H9 (cell line): ENCODE data around the gene KCNAB1. TPM values are rescaled to one million over a fixed set of nuclear protein-coding genes. Genes with fewer than 3 reads are reported as not detected.

Source experiments
- DNase-seq: peaks from one replicate; pipeline ENCODE4 v3.0.0-alpha.2; 2017
- H2AFZ ChIP-seq: one replicate; pipeline ENCODE4 v1.6.1; 2013; ENCODE audit warnings: mild to moderate bottlenecking, low read length, control low read depth, moderate library complexity
- H2AK5ac ChIP-seq: 2 replicates; pipeline ENCODE4 v1.6.1; 2013; ENCODE audit warnings: low read length, control low read depth, mixed read lengths; ENCODE audit not compliant: insufficient read length
- H2BK120ac ChIP-seq: one replicate; pipeline ENCODE4 v1.6.1; 2013; ENCODE audit warnings: low read depth, mild to moderate bottlenecking, low read length, control low read depth, inconsistent platforms; ENCODE audit not compliant: poor library complexity, severe bottlenecking
- H2BK12ac ChIP-seq: 2 replicates; pipeline ENCODE4 v1.6.1; 2013; ENCODE audit warnings: low read length, control low read depth, mixed read lengths, low read depth; ENCODE audit not compliant: insufficient read length
- H2BK15ac ChIP-seq: 2 replicates; pipeline ENCODE4 v1.6.1; 2013; ENCODE audit warnings: low read depth, low read length, control low read depth
- H2BK20ac ChIP-seq: one replicate; pipeline ENCODE4 v1.6.1; 2013; ENCODE audit warnings: low read depth, mild to moderate bottlenecking, low read length, control low read depth, inconsistent platforms; ENCODE audit not compliant: poor library complexity, severe bottlenecking
- H2BK5ac ChIP-seq: 2 replicates; pipeline ENCODE4 v1.6.1; 2013; ENCODE audit warnings: low read length, control low read depth, mixed read lengths; ENCODE audit not compliant: insufficient read length
- H3K14ac ChIP-seq: 2 replicates; pipeline ENCODE4 v1.6.1; 2013; ENCODE audit warnings: low read length, control low read depth; ENCODE audit not compliant: insufficient read depth
- H3K18ac ChIP-seq: 2 replicates; pipeline ENCODE4 v1.6.1; 2013; ENCODE audit warnings: low read depth, mild to moderate bottlenecking, mixed read lengths, low read length, control low read depth; ENCODE audit not compliant: insufficient read length
- H3K23ac ChIP-seq: 2 replicates; pipeline ENCODE4 v1.6.1; 2013; ENCODE audit warnings: low read length, control low read depth, mixed read lengths, low read depth; ENCODE audit not compliant: insufficient read length
- H3K23me2 ChIP-seq: 2 replicates; pipeline ENCODE4 v1.6.1; 2013; ENCODE audit warnings: low read depth, mild to moderate bottlenecking, mixed read lengths, low read length, control low read depth; ENCODE audit not compliant: insufficient read length, poor library complexity, severe bottlenecking
- H3K27ac ChIP-seq: 2 replicates; pipeline ENCODE4 v1.5.1; 2013; ENCODE audit warnings: low read length, control low read depth, mixed read lengths, low read depth; ENCODE audit not compliant: insufficient read length
- H3K27me3 ChIP-seq: 2 replicates; pipeline ENCODE4 v1.6.1; 2013; ENCODE audit warnings: low read length, control low read depth, inconsistent platforms; ENCODE audit not compliant: insufficient read depth
- H3K4ac ChIP-seq: 2 replicates; pipeline ENCODE4 v1.6.1; 2013; ENCODE audit warnings: low read depth, mild to moderate bottlenecking, control low read depth, inconsistent platforms, low read length, moderate library complexity
- H3K4me1 ChIP-seq: 2 replicates; pipeline ENCODE4 v1.6.1; 2013; ENCODE audit warnings: low read length, control low read depth, inconsistent platforms; ENCODE audit not compliant: insufficient read depth
- H3K4me2 ChIP-seq: 2 replicates; pipeline ENCODE4 v1.6.1; 2013; ENCODE audit warnings: low read length, control low read depth, mixed read lengths; ENCODE audit not compliant: insufficient read length, insufficient read depth
- H3K56ac ChIP-seq: 2 replicates; pipeline ENCODE4 v1.6.1; 2013; ENCODE audit warnings: low read depth, mild to moderate bottlenecking, mixed read lengths, low read length, control low read depth; ENCODE audit not compliant: insufficient read length
- H3K79me1 ChIP-seq: 2 replicates; pipeline ENCODE4 v1.6.1; 2013; ENCODE audit warnings: low read depth, mild to moderate bottlenecking, moderate library complexity, low read length, control low read depth, inconsistent platforms; ENCODE audit not compliant: insufficient read depth, poor library complexity, severe bottlenecking
- H3K79me2 ChIP-seq: 2 replicates; pipeline ENCODE4 v1.6.1; 2013; ENCODE audit warnings: low read length, control low read depth, inconsistent platforms; ENCODE audit not compliant: insufficient read depth
- H3K9ac ChIP-seq: 2 replicates; pipeline ENCODE4 v1.6.1; 2013; ENCODE audit warnings: low read length, control low read depth, mixed read lengths; ENCODE audit not compliant: insufficient read length; ENCODE audit errors: extremely low read depth
- H3K9me3 ChIP-seq: one replicate; pipeline ENCODE4 v1.6.1; 2013; ENCODE audit warnings: low read depth, low read length, inconsistent platforms; ENCODE audit not compliant: control insufficient read depth
- H3T11ph ChIP-seq: one replicate; pipeline ENCODE4 v1.6.1; 2013; ENCODE audit warnings: mild to moderate bottlenecking, low read length, control low read depth, inconsistent platforms
- H4K20me1 ChIP-seq: one replicate; pipeline ENCODE4 v1.6.1; 2013; ENCODE audit not compliant: control insufficient read depth, insufficient read length, insufficient read depth
- H4K5ac ChIP-seq: 2 replicates; pipeline ENCODE4 v1.6.1; 2013; ENCODE audit warnings: low read depth, mild to moderate bottlenecking, mixed read lengths, low read length, control low read depth; ENCODE audit not compliant: insufficient read length
- H4K8ac ChIP-seq: replicated peaks from 2 replicates; pipeline ENCODE4 v1.6.1; 2013; ENCODE audit warnings: low read length, control low read depth, mixed read lengths, low read depth; ENCODE audit not compliant: insufficient read length
- H4K91ac ChIP-seq: 2 replicates; pipeline ENCODE4 v1.6.1; 2013; ENCODE audit warnings: low read depth, mild to moderate bottlenecking, moderate library complexity, mixed read lengths, low read length, control low read depth; ENCODE audit not compliant: insufficient read length
- H3K27ac Mint-ChIP-seq, 3 experiments: 2 replicates in 2 of 3; 3 replicates in 1 of 3; pipeline ENCODE4 v1.8.0; 2020 to 2021; ENCODE audit warnings: mixed read lengths in 3 of 3, mild to moderate bottlenecking in 1 of 3, moderate library complexity in 1 of 3
- H3K27me3 Mint-ChIP-seq: 2 replicates; pipeline ENCODE4 v1.8.0; 2021; ENCODE audit warnings: low read depth, mild to moderate bottlenecking, moderate library complexity, mixed read lengths
- H3K36me3 Mint-ChIP-seq, 3 experiments: 2 replicates in 2 of 3; 3 replicates in 1 of 3; pipeline ENCODE4 v1.8.0; 2020 to 2021; ENCODE audit warnings: low read depth in 3 of 3, mixed read lengths in 3 of 3; ENCODE audit not compliant: insufficient read depth in 1 of 3
- H3K4me1 Mint-ChIP-seq, 2 experiments: 2 replicates each; pipeline ENCODE4 v1.8.0; 2020; ENCODE audit warnings: mixed read lengths in 2 of 2
- H3K4me3 Mint-ChIP-seq, 2 experiments: 2 replicates in 1 of 2; 3 replicates in 1 of 2; pipeline ENCODE4 v1.8.0; 2020 to 2021; ENCODE audit warnings: mild to moderate bottlenecking in 2 of 2, mixed read lengths in 2 of 2, moderate library complexity in 1 of 2
- H3K9me3 Mint-ChIP-seq, 2 experiments: 2 replicates in 1 of 2; 3 replicates in 1 of 2; pipeline ENCODE4 v1.8.0; 2020; ENCODE audit warnings: mild to moderate bottlenecking in 2 of 2, mixed read lengths in 2 of 2, moderate library complexity in 1 of 2
- WGBS: extraction: QIAGEN DNeasy Blood & Tissue Kit; methylation state at CpG from one replicate; pipeline ENCODE4 v1.1.7; 2013; ENCODE audit warnings: missing lambda C conversion rate, low lambda C conversion rate, mixed read lengths; ENCODE audit not compliant: insufficient read length; ENCODE audit errors: extremely low coverage; 5-methylcytosine and 5-hydroxymethylcytosine counted together
- total RNA-seq: library from RNA; stranded (reverse); gene quantifications from 2 replicates; pipeline ENCODE4 v1.2.1, GENCODE V29; 2021
- TF ChIP-seq, protein P1 (sequence below): fragments of 200-600 bp; sonication (generic); conservative IDR thresholded peaks from 3 replicates; pipeline ENCODE4 v1.8.0; 2021; ENCODE audit warnings: antibody characterized with exemption, mild to moderate bottlenecking

Gene KCNAB1
- total RNA-seq, 1 experiment from 2014 or later, result 3.7 TPM

DNA sequence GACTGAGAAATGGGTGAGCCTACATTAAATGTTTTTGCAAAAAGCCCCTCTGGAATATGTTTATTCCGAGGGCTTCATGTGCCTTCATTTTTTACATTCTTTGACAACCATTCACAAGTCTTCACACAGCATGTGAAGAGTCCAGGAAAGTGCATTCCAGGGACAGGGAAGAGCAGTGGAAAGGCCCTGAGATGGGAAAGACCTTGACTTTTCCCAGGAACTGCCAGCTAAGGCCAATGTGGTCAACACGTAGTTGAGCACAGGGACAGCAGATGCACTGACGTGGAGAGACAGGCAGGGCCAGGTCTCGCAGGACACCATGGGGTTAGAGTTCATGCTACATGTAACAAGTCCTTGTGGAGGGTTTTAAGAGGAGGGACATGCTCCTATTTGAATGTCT is 412.8 kb downstream of the KCNAB1 start:
- Histone ChIP-seq H3K4me2 (no peak overlapping the region), H3K27me3 (no peaks in the 10 kb centered on the region), H3K79me2 (no peaks in the 10 kb centered on the region), H3K23ac (no peak overlapping the region), H2BK20ac (no peak overlapping the region), H3K4ac (no peak overlapping the region), H3K9me3 (no peaks in the 10 kb centered on the region), H3K4me1 (peaks cover 5% of the 10 kb centered on the region; the same call in 1 of the 2 replicates), H2BK15ac (no peak overlapping the region), H3K23me2 (no peaks in the 10 kb centered on the region), H2BK12ac (no peak overlapping the region), H4K20me1 (no peaks in the 10 kb centered on the region), H3K18ac (no peak overlapping the region), H3K9ac (no peak overlapping the region), H3K79me1 (no peaks in the 10 kb centered on the region), H2AK5ac (no peak overlapping the region), H4K91ac (no peak overlapping the region), H3T11ph (no peak overlapping the region), H2BK5ac (no peak overlapping the region), H2AFZ (no peak overlapping the region), H3K56ac (no peak overlapping the region), H3K14ac (no peak overlapping the region), H2BK120ac (no peak overlapping the region), H3K27ac (no peak overlapping the region), H4K8ac (no peak overlapping the region), H4K5ac (no peak overlapping the region)
- no peak for DNase-seq
- TF ChIP-seq, protein P1, sequence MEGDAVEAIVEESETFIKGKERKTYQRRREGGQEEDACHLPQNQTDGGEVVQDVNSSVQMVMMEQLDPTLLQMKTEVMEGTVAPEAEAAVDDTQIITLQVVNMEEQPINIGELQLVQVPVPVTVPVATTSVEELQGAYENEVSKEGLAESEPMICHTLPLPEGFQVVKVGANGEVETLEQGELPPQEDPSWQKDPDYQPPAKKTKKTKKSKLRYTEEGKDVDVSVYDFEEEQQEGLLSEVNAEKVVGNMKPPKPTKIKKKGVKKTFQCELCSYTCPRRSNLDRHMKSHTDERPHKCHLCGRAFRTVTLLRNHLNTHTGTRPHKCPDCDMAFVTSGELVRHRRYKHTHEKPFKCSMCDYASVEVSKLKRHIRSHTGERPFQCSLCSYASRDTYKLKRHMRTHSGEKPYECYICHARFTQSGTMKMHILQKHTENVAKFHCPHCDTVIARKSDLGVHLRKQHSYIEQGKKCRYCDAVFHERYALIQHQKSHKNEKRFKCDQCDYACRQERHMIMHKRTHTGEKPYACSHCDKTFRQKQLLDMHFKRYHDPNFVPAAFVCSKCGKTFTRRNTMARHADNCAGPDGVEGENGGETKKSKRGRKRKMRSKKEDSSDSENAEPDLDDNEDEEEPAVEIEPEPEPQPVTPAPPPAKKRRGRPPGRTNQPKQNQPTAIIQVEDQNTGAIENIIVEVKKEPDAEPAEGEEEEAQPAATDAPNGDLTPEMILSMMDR, result no peak
- WGBS, result no CpG with 5 or more reads among the region's 4 CpGs
- Mint-ChIP-seq H3K4me1 (peaks cover 20 to 25% of the 10 kb centered on the region in 2 experiments), H3K27me3 (no peaks in the 10 kb centered on the region), H3K4me3 (no peak overlapping the region), H3K27ac (peak overlapping the region in 1 of 3 experiments; percentile 51; a peak in 1 of 7 replicates), H3K36me3 (peaks cover 0 to 2% (median 1%) of the 10 kb centered on the region in 3 experiments; a peak in 3 of 7 replicates), H3K9me3 (no peaks in the 10 kb centered on the region)
